ENCODE measurements around the gene RELCH.

RELCH gene, protein sequence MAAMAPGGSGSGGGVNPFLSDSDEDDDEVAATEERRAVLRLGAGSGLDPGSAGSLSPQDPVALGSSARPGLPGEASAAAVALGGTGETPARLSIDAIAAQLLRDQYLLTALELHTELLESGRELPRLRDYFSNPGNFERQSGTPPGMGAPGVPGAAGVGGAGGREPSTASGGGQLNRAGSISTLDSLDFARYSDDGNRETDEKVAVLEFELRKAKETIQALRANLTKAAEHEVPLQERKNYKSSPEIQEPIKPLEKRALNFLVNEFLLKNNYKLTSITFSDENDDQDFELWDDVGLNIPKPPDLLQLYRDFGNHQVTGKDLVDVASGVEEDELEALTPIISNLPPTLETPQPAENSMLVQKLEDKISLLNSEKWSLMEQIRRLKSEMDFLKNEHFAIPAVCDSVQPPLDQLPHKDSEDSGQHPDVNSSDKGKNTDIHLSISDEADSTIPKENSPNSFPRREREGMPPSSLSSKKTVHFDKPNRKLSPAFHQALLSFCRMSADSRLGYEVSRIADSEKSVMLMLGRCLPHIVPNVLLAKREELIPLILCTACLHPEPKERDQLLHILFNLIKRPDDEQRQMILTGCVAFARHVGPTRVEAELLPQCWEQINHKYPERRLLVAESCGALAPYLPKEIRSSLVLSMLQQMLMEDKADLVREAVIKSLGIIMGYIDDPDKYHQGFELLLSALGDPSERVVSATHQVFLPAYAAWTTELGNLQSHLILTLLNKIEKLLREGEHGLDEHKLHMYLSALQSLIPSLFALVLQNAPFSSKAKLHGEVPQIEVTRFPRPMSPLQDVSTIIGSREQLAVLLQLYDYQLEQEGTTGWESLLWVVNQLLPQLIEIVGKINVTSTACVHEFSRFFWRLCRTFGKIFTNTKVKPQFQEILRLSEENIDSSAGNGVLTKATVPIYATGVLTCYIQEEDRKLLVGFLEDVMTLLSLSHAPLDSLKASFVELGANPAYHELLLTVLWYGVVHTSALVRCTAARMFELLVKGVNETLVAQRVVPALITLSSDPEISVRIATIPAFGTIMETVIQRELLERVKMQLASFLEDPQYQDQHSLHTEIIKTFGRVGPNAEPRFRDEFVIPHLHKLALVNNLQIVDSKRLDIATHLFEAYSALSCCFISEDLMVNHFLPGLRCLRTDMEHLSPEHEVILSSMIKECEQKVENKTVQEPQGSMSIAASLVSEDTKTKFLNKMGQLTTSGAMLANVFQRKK

GRCh38 chr18:62186774-62187542 is at the start of gene RELCH, which contains the start of gene PIGN:
RELCH (plus strand) TSS chr18:62187255; CDS start chr18:62187506, 251 bp downstream.
PIGN (minus strand) TSS chr18:62187056; CDS start chr18:62161353, 25,703 bp downstream.
- no peak for TF ChIP-seq GATA3 (IDR thresholded peaks at IDR 0.05; ENCODE audit: low read depth, low read length)
- no peak; the same call in 1 of the 2 replicates for TF ChIP-seq GATA2 (IDR thresholded peaks at IDR 0.05; ENCODE audit: low read depth, low read length)

DNA sequence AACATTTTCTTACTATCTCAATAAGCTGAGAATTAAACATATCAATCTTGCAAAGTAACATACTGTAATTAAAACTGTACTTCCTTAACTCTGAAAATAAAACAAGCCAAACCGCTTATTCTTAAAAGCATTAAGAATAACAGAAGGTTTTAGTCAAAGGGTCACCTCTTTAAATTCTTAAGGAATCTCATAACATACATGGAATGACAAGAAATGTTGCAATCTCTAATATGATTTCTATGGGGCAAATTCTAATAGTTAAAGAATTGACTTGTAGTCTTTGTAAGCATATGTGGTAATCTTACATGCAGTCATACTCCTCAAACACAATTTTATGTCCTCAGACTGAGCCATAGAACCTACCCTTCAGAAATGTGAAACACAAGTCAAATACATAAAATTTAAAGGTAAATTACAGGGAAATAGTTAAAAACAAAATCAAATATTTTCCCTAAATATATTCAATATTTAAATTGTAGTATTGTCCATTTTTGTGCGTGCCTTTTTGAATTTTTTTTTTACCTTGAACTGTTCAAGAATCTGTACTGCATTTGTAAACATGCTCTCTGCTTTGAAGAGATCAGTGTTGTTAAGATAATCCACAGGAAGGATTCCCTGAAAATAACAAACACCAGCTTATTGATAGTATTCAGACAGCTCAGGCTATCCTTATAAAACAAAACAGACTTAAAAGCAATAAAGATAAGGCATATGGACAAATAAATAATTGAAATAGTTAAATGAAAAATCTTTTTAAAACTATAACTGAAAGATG is 48.4 kb upstream of the RELCH start:
- no peak for TF ChIP-seq GATA2 (IDR thresholded peaks at IDR 0.05; ENCODE audit: low read depth, low read length)
- TF ChIP-seq GATA3 (IDR thresholded peaks at IDR 0.05; ENCODE audit: low read depth, low read length) = no peak

GRCh38 chr18:62140259-62140658 is 46.8 kb upstream of the RELCH start:
- TF ChIP-seq GATA3 (IDR thresholded peaks at IDR 0.05; ENCODE audit: low read depth, low read length) = no peak
- no peak for TF ChIP-seq GATA2 (IDR thresholded peaks at IDR 0.05; ENCODE audit: low read depth, low read length)

DNA sequence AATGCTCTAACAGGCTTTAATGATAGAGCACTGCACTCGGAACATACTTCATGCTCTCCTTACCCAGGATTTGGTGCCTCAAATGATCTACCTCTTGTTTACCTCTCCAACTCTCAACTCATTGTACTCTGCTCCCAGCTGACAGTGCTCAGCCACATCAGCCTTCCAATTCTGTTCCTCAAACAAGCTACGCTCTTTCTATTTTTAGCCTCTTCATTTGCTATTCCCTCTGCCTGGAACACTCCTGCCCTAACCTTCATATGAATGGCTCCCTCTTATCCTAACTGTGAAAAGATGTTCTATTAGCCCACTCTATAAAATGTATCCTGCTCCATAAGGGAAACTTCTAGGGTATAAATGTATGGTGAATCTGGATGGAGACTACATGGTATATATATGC is 42.7 kb upstream of the RELCH start:
- no peak for TF ChIP-seq GATA2 (IDR thresholded peaks at IDR 0.05; ENCODE audit: low read depth, low read length)

DNA sequence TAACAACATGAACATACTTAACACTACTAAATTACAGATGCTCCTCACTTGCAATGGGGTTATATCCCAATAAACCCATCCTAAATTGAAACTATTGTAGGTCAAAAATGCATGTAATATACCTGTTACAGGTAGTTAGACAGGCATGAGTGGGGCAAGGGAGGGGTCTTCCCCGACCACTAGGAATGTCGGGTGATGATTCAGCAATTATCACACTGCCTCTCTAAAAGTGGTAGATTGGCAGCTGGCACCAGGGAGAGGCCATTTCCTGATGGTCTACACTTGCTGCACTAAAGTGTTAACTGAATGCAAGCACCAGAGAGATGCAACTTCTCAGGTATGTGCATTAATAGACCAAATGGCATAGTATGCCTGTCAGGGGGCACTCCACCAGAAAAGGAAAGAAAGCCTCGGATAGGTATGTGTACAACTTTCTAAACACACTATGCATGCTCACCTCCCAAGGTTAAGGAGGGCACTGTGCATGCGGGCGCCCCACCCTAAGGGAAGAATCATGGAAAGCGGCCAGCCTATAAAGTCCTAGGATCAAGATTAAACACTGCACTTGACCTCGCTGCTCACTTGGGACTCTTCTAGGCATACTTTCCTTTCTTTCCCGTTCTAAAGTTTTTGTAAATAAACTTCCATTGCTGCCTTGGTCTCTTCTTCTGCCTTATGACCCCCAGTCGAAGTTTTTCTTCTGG is 35.8 kb upstream of the RELCH start:
- TF ChIP-seq GATA3 (IDR thresholded peaks at IDR 0.05; ENCODE audit: low read depth, low read length) (no peak), GATA2 (IDR thresholded peaks at IDR 0.05; ENCODE audit: low read depth, low read length) (no peak)

DNA sequence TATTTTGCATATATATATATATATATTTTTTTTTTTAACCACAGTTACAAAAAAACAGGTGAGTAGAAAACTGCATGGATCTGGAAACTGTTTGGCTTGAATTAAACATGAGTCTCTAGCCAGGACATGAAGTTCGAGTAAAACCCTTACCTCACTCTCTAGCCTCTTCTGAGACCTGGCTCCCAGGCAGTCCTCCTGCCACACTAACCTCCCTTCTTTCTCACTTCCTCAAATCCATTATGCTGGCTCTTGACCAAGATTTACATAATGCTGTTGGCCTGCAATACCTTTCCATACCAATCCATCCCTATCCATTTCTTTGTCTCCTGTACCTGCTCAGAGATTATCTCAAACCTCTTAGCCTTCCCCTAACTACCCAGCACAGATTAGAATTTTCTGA is 34.2 kb upstream of the RELCH start:
- TF ChIP-seq GATA3 (IDR thresholded peaks at IDR 0.05; ENCODE audit: low read depth, low read length) (no peak), GATA2 (IDR thresholded peaks at IDR 0.05; ENCODE audit: low read depth, low read length) (no peak)

- TF ChIP-seq GATA3 (IDR thresholded peaks at IDR 0.05; ENCODE audit: low read depth, low read length) (no peak), GATA2 (IDR thresholded peaks at IDR 0.05; ENCODE audit: low read depth, low read length) (no peak)
Observed at GRCh38 chr18:62157843-62158242, 29.2 kb upstream of the RELCH start.

DNA sequence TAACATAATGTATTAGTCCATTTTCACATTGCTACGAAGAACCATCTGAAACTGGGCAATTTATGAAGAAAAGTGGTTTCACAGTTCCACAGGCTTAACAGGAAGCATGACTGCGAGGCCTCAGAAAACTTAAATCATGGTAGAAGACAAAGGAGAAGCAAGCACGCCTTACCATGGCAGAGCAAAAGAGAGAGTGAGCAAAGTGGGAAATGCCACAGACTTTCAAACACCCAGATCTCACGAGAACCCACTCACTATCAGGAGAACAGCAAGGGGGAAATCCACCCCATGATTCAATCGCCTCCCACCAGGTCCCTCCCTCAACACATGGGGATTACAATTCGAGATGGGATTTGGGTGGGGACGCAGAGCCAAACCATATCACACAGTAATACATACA is 22.7 kb upstream of the RELCH start:
- no peak for TF ChIP-seq GATA3 (IDR thresholded peaks at IDR 0.05; ENCODE audit: low read depth, low read length)
- TF ChIP-seq GATA2 (IDR thresholded peaks at IDR 0.05; ENCODE audit: low read depth, low read length) = no peak

DNA sequence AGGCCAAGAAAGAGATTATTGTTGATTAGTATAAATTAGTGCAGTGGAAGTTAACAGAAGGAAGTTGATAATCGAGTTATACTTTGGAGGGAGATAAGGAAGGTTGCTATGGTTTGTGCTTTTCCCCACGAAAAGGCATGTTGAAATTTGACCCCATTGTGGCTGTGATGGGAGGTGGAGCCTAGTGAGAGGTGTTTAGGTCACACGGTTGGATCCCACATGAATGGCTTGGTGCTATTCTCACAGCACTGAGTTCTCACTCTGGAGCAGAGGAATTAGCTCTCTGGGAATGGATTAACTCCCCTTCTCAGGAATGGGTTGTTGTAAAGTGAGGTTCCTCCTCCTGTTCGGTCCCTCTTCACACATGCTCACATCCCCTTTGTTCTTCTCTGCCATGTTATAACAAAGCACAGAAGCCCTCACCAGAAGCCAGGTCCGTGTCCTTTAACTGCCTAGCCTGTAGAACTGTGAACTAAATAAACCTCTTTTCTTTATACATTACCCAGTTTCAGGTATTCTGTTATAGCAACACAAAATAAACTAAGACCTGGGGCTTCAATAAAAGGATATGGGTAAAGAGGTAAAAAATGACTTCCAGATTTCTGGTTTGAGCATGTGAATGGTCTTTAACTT is 22.1 kb upstream of the RELCH start:
- no peak for TF ChIP-seq GATA3 (IDR thresholded peaks at IDR 0.05; ENCODE audit: low read depth, low read length)
- TF ChIP-seq GATA2 (IDR thresholded peaks at IDR 0.05; ENCODE audit: low read depth, low read length) = no peak

DNA sequence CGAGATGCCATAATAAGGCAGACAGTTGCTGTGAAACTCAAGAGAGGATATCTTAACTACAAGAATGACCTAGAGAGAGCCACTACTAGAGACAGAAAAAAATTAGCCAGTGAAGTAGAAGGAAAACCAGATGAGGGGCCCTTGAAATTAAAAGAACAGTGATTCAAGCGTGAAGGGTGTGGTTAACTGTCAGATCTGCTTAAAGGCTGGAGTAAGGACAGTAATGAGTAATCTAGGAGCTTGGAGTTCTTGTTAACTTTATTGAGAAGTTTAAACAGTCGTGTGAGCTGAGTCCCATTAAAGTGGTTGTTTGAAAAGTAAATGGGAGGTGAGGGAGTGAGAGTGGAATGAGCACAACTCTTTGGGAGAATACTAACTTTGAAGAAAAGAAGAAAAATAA is 21.5 kb upstream of the RELCH start:
- TF ChIP-seq GATA2 (IDR thresholded peaks at IDR 0.05; ENCODE audit: low read depth, low read length) (no peak), GATA3 (IDR thresholded peaks at IDR 0.05; ENCODE audit: low read depth, low read length) (no peak)

DNA sequence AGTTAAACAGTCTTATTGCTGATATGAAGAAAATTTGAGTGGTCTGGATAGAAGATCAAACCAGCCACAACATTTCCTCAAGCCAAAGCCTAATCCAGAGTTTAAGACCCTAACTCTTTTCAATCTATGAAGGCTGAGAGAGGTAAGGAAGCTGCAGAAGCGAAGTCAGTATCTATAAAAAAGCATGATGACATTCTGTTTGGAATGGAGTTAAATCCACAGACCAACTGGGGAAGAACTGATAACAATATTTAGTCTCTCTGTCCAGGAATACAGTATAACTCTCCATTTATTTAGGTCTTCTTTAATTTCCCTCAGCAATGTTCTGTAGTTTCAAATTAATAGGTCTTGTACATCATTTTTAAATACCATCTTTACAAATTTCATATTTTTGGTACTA is 16.2 kb upstream of the RELCH start:
- TF ChIP-seq GATA3 (IDR thresholded peaks at IDR 0.05; ENCODE audit: low read depth, low read length) (no peak), GATA2 (IDR thresholded peaks at IDR 0.05; ENCODE audit: low read depth, low read length) (no peak)

GRCh38 chr18:62172298-62172697 is 14.8 kb upstream of the RELCH start:
- TF ChIP-seq GATA2 (IDR thresholded peaks at IDR 0.05; ENCODE audit: low read depth, low read length) = no peak
- TF ChIP-seq GATA3 (IDR thresholded peaks at IDR 0.05; ENCODE audit: low read depth, low read length) = no peak

Measured in SH-SY5Y (cell line).